Measurements from ENCODE around the gene STON1. TPM values are rescaled to one million over a fixed set of nuclear protein-coding genes. Genes with fewer than 3 reads are reported as not detected.
"Not testable (repeated sequence)": the region's sequence is repeated elsewhere in the genome, so short reads cannot be mapped to it uniquely, and the experiment has no call there.

The STON1 gene
- total and polyA plus RNA-seq, 8 donors: 5.5 to 116 (median 23.5) TPM

- Histone ChIP-seq H3K4me1 (no peaks in the 10 kb centered on the region), H3K9me3 (no peaks in the 10 kb centered on the region), H3K27ac (no peak overlapping the region), H3K27me3 (no peaks in the 10 kb centered on the region), H3K36me3 (peaks cover 0 to 13% (median 0%) of the 10 kb centered on the region in 4 donors), H3K4me3 (no peak overlapping the region)
- TF ChIP-seq POLR2AphosphoS5 (IDR thresholded peaks at IDR 0.05): no peak
- no peak for TF ChIP-seq CTCF (IDR thresholded peaks at IDR 0.05)
- TF ChIP-seq EP300 (IDR thresholded peaks at IDR 0.05): no peak
- no peak for TF ChIP-seq POLR2A (IDR thresholded peaks at IDR 0.05)
- DNase-seq: no peak
- intact Hi-C loops (cut with DNase I; ENCODE audit: low total_unique reads): no loop called here
- WGBS, 5 donors: 61 to 87% (median 82%) methylated on average over 10 of the region's 10 CpGs
Measured at GRCh38 chr2:48607307-48608014, 77.5 kb downstream of the STON1 start.

- intact Hi-C loops (cut with DNase I; ENCODE audit: low total_unique reads): no loop called here
- no peaks in the 10 kb centered on the region for H3K4me1 ChIP-seq
- H3K27ac ChIP-seq: no peak overlapping the region
- peaks cover 0 to 4% (median 0%) of the 10 kb centered on the region in 4 donors for H3K9me3 ChIP-seq
- no peaks in the 10 kb centered on the region for H3K36me3 ChIP-seq
- 66 to 83% (median 68%) methylated on average over 2 of the region's 2 CpGs for WGBS, 5 donors
- no peak overlapping the region for H3K4me3 ChIP-seq
- TF ChIP-seq CTCF (IDR thresholded peaks at IDR 0.05): no peak
- no peak for TF ChIP-seq POLR2A (IDR thresholded peaks at IDR 0.05)
- no peak for TF ChIP-seq EP300 (IDR thresholded peaks at IDR 0.05)
- no peak for TF ChIP-seq POLR2AphosphoS5 (IDR thresholded peaks at IDR 0.05)
- DNase-seq: no peak
- H3K27me3 ChIP-seq: peaks cover 0 to 4% (median 0%) of the 10 kb centered on the region in 3 donors
Measured at GRCh38 chr2:48613211-48613610, 83.3 kb downstream of the STON1 start.

GRCh38 chr2:48614581-48614980 lies 84.6 kb downstream of the STON1 start:
- H3K27ac ChIP-seq; intact Hi-C loops (cut with DNase I; ENCODE audit: low total_unique reads): not testable (repeated sequence)

GRCh38 chr2:48617618-48618017 lies 87.7 kb downstream of the STON1 start, which contains the start of gene GTF2A1L:
TSS of gene GTF2A1L (plus strand) at chr2:48617856. CDS start at chr2:48617875, 19 bp downstream.
- WGBS, 5 donors: 75 to 80% (median 79%) methylated on average over 26 of the region's 26 CpGs
- intact Hi-C loops (cut with DNase I; ENCODE audit: low total_unique reads): no loop called here
- Histone ChIP-seq H3K9me3 (peaks cover 0 to 4% (median 0%) of the 10 kb centered on the region in 4 donors), H3K36me3 (no peaks in the 10 kb centered on the region), H3K4me1 (no peaks in the 10 kb centered on the region), H3K27me3 (peaks cover 0 to 4% (median 0%) of the 10 kb centered on the region in 3 donors), H3K4me3 (no peak within 1 kb of the TSS), H3K27ac (no peak within 1 kb of the TSS)
- no peak for DNase-seq
- TF ChIP-seq EP300 (IDR thresholded peaks at IDR 0.05) (no peak), POLR2AphosphoS5 (IDR thresholded peaks at IDR 0.05) (no peak)

More at GRCh38 chr2:48614581-48614980, 84.6 kb downstream of the STON1 start:
- WGBS, 5 donors: 94 to 98% (median 98%) methylated on average over 23 to 34 of the region's 35 CpGs; no CpG with 5 or more reads in 1 of the 5 donors
- H3K4me1 ChIP-seq, H3K9me3 ChIP-seq, DNase-seq, H3K27me3 ChIP-seq, H3K36me3 ChIP-seq, H3K4me3 ChIP-seq: not testable (repeated sequence)

GRCh38 chr2:48619526-48619925 lies 89.6 kb downstream of the STON1 start:
- TF ChIP-seq POLR2A (IDR thresholded peaks at IDR 0.05) (no peak), CTCF (IDR thresholded peaks at IDR 0.05) (no peak), EP300 (IDR thresholded peaks at IDR 0.05) (no peak), POLR2AphosphoS5 (IDR thresholded peaks at IDR 0.05) (no peak)
- Histone ChIP-seq H3K36me3 (no peaks in the 10 kb centered on the region), H3K27ac (no peak overlapping the region), H3K4me3 (no peak overlapping the region), H3K4me1 (no peaks in the 10 kb centered on the region), H3K9me3 (peaks cover 0 to 4% (median 0%) of the 10 kb centered on the region in 4 donors), H3K27me3 (peaks cover 0 to 4% (median 0%) of the 10 kb centered on the region in 3 donors)
- WGBS, 5 donors: 86 to 94% (median 88%) methylated on average over 2 of the region's 2 CpGs
- no peak for DNase-seq
- intact Hi-C loops (cut with DNase I; ENCODE audit: low total_unique reads): no loop called here
